Activated CD4-positive, alpha-beta T cell treated with anti-CD3 and anti-CD28 coated beads, Interleukin-2, amount 50 U/mL, for 48 hours (primary cell): ENCODE data around the gene ISM2.
"Not testable (repeated sequence)": the region's sequence is repeated elsewhere in the genome, so short reads cannot be mapped to it uniquely, and the experiment has no call there.

Experiments
- DNase-seq, 2 experiments: peaks; one replicate each; pipeline ENCODE4 v3.0.0-alpha.2; 2020

Gene ISM2

DNA sequence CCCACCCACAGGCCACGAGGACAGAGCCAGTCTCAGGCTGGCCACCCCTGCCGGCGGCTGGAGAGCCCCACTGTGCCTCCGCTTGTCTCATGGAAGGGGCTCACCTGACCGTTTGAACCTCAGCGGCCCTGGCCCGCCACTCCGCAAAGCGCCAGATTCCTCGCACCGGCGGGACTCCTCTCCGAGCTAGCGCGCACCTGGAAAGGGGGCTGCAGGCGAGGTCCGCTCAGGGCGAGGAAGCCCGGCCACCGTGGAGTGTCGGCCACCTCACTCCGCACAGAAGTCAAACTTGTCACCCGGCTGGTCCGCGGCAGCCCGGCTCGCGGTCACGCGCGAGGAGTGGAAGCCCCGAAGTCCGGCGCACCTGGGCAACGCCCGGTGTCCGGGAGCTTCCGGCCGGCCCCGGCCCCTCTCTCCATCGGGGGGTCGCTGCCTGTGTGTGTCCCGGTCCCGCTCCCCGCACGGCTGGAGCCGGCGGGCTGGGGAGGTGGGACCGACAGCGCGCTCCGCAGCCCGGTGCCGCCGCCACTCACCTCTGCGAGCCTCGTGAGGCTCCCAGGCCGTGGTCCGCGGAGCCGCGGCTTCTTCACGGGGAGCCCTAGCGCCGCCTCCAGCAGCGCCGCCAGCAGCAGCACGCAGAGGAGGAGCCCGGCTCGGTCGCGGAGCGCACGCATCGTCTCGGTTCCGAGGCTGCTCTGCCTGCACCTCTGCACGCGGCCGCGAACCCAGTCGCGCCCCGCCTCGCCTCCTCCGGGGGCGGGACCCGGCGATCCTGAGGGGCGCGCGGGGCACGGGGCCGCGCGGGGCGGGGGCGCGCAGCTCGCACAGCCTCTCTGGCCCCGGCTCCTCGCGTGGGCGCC is at the start of gene ISM2:
Gene ISM2 (minus strand): TSS at position 697 of the 860 bp plus-strand sequence. CDS start 23 bp downstream, at position 674.
- DNase-seq = peak; percentile 46 to 59

DNA sequence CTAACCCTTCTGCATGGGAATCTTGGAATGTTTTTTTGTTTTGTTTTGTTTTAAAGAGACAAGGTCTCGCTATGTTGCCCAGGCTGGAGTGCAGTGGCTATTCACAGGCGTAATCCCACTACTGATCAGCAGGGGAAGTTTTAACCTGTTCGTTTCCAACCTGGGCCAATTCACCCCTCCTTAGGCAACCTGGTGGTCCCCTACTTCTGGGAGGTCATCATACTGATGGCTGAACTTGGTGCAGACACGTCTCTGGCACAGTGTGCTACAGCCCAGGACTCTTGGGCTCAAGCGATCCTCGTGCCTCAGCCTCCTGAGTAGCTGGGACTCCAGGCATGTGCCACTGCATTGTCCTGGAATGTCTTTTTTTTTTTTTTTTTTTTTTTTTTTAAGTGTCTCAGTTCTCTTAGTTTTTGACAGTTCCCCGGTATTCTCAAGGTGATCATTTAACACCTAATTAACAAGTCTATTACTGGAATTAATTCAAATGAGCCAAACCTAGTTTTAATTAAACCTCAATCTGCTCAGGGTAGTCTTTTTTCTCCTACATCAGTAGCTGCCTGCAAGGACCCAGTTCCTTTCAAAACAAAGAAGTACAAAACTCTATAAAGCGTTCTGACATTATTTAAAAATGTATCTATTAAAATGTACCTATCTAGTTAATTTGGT is 49.0 kb upstream of the ISM2 start:
- DNase-seq = no peak

DNA sequence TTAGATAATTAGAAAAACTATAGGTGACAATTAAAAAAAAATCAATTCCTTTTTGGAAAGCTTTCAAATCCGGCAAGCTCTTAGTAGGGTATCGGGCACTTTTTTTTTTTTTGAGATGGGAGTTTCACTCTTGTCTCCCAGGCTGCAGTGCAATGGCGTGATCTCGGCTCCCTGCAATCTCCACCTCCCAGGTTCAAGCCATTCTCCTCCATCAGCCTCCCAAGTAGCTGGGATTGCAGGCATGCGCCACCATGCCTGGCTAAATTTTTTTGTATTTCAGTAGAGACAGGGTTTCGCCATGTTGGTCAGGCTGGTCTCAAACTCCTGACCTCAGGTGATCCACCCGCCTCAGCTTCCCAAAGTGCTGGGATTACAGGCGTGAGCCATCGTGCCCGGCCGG is 46.6 kb upstream of the ISM2 start:
- DNase-seq = not testable (repeated sequence)

DNA sequence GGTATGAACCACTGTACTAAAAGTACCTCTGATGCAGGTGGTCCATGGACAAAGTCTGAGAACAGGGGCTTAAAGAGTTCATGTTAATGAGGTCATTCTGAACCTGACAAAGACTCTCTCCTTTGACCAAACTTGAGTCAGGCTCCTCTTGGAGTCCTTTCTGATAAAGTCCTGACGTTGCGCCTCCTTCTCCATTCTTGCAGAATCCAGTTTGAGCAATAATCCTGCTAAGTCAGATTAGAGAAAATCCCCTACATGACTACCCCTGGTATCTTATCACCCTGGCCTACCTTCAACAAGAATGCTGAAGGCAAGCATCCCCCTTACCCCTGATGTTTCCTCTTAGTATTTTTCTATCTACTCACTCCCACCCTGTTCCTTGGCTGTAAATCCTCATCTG is 46.0 kb upstream of the ISM2 start:
- no peak for DNase-seq

DNA sequence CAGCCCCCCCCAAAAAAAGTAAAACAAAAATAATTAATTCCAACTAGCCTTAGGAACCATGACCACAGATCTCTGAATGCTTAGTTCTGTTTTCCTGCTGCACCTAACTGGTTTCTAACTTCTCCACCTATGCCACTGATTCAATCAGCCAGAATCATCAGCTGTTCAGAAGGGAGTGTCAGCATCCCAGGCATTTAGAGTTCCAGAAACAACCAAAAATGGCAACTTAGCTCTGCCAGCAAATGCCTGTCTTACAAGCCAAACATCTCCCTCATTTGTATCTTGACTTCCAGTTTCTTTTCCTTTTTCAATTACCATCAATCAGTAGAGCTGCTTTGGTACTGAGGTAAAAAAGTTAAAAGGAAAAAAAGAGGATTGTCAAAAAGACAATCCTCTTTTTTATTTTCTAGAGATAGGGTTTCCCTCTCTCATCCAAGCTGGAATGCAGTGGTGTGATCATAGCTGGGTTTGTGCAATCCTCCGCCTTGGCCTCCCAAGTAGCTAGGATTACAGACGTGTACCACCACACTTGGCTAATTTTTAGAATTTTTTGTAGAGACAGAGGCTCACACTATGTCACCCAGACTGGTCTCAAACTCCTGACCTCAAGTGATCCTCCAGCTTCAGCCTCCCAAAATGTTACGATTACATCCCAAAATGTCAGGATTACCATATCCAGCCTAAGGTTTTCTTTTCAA is 45.2 kb upstream of the ISM2 start:
- DNase-seq = no peak

DNA sequence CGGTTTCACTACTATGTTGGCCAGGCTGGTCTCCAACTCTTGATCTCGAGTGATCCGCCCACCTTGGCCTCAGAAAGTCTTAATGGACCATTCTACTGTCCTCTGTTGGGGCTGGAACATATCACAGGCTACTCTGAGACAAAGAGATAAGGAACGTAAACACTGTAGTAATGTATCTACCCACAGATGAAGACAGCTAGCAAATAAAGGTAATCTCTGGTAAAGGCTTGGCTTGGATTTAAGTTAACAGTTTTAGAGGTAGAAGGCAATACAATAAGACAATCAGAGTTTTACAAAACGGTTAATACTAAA is 44.6 kb upstream of the ISM2 start:
- DNase-seq = no peak

DNA sequence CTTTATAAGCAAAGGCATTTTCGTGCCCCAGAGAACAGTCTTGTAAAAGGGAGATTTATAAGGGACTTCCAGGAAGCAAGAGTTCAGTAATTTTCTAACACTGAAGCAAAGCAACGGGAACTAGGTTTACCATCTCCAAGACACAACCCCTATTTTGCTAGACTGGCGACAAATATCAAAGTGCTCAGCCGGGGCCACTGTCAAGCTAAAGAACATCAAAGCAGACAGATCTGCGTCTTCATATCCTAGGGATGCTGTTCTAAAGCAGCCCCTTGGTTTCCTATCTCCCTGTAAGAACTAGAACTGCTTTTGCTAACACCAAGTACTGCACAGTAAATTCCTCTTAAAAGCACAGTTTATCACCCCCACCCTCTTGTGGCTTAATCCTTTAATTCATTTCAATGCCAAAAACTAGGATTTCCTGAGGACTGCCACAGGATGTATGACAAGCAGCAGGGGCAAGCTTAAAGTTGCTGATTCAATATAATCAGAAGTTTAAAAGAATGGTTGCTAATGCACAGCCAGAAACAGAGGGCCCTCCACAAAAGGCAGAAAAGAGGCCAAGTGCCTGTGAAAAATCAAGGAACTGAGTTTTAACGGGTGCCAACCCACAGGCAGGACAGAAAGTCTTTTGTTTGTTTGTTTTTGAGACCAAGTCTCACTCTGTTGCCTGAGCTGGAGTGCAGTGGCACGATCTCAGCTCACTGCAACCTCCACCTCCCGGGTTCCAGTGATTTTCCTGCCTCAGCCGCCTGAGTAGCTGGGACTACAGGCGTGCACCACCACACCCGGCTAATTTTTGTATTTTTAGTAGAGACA is 44.0 kb upstream of the ISM2 start:
- no peak for DNase-seq

DNA sequence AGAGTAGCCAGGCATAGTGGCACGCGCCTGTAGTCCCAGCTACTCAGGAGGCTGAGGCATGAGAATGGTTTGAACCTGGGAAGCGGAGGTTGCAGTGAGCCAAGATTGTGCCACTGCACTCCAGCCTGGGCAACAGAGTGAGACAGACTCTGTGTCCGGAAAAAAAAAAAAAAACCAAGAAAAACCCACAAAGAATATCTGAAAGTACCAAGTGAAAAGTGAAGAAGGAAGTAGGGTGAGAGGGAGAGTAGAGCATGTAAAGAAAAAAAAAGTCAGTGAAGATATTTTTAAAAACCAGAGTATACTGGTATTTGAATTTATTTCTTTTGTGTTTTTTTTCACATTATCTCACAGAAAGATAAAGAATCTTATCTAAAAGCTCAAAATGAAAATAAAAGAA is 43.3 kb upstream of the ISM2 start:
- DNase-seq = no peak

DNA sequence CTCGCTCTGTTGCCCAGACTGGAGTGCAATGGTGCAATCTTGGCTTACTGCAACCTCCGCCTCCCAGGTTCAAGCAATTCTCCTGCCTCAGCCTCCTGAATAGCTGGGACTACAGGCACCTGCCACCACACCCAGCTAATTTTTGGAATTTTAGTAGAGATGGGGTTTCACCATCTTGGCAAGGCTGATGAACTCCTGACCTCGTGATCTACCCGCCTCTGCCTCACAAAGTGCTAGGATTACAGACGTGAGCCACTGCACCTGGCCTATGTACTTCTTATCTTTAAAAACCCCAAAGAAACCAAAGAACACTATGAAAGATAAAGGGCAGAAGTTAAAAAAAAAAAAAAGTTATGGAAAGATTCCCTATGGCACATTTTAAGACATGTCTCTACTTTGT is 38.3 kb upstream of the ISM2 start:
- DNase-seq = not testable (repeated sequence)

DNA sequence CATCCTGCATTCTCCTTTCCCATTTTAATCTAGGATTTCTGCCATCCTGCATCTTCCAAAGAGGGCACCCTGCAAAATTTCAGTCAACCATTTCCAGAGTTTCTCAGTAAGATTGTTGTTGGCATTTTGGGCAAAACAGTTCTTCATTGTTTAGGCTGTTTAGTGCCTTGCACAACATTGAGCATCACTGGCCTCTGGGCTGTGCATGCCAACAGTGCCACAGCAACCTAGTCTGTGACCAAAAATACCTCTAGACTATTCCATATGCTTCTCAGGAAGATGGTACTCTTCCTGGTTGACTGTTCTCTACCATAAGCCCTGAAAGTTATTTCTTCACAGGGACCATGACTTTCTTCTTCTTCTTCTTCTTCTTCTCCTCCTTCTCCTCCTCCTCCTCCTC is 32.5 kb upstream of the ISM2 start:
- DNase-seq = no peak

DNA sequence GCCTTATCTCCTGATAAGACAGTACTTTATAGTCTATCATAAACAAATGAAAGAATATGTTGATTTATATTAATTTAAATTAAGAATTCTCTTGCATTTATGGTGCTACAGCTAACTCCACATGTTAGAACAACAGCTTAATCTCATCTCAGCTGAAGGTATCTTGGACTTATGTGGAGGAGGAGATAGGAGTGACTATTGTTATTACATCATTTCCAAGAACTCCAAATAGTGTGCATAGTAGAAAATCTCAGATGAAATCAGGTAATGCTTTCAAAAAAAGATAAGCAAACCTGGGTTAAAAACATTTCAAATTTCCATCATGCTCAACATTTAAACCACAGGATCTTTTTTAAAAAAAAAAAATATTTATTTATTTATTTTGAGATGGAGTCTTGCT is 31.3 kb upstream of the ISM2 start:
- no peak for DNase-seq

DNA sequence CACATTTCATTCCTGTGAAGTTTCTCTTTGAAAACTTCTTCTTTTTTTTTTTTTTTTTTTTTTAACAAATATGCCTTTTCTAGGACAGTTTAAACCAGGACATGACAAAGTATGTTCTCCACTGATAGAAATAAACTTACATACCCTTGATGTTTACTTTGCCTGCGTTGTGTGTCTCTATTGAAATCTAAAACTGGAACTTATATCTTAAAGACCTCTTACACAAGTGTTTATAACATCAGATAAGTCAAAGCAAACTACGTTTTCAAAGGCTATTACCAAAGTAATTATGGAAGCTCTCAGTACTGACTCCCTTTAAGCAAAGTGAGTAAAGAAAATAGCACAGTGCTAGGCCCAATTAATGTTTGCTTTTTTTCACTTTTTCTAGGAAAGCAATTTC is 30.6 kb upstream of the ISM2 start:
- DNase-seq = no peak

DNA sequence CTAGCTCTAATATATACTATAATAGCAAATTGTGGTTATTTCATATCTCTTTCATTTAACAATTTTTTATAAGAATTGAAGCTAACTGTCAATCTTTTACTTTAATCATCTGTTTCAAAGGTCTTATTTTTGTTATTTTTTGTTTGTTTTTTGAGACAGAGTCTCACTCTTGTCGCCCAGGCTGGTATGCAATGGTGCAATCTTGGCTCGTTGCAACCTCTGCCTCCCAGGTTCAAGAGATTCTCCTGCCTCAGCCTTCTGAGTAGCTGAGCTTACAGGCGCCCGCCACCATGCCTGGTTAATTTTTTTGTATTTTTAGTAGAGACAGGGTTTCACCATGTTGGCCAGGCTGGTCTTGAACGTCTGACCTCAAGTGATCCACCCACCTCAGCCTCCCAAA is 30.1 kb upstream of the ISM2 start:
- DNase-seq = not testable (repeated sequence)

DNA sequence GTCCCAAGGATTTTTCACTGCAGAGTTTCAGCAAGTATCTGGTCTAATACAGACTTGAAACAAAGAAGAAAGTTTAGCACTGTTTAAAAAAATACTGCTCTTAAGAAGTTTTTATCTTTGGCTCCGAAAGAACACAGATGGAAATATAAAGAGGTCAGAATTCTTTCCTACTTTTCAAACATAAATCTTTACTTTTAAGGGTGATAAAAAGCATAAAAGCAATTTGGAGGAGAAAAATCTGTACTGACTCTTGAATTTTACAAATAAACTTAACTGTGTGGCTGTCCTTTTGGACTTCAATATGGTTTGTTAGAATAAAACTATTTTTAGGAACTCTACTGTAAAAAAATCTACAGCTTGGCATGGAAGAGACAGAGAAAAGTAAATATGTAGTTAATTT is 27.6 kb upstream of the ISM2 start:
- no peak for DNase-seq

DNA sequence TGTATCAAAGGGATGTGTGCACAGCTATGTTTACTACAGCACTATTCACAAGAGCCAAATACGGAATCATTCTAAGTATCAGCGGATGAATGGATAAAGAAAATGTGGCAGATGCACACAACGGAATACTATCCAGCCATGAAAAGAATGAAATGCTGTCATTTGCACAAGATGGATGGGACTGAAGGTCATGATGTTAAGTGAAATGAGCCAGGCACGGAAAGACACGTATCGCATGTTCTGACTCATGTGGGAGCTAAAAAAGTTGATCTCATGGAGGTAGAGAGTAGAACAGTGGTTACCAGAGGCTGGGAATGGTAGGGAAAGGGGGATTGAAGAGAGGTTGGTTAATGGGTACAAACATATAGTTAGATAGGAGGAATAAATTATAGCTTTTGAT is 25.9 kb upstream of the ISM2 start:
- no peak for DNase-seq

DNA sequence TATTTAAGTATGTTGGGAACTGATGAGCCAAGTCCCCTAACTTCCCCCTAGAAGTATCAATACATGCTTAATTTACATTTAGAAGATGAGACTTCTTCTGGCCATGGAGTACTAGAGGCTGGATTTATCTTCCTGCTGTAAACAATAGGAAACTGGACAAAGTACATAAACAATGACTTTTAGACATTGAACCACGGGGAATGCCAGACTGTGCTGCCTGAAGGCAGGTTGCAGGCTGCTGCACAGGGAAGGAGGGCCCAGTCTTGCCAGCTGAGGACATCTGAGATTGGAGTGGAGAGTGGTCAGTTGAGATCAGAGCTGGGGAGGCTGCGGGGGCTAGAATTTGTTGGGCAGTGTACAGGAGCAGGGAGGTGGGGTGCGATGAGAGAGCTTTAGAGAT is 24.5 kb upstream of the ISM2 start:
- no peak for DNase-seq

DNA sequence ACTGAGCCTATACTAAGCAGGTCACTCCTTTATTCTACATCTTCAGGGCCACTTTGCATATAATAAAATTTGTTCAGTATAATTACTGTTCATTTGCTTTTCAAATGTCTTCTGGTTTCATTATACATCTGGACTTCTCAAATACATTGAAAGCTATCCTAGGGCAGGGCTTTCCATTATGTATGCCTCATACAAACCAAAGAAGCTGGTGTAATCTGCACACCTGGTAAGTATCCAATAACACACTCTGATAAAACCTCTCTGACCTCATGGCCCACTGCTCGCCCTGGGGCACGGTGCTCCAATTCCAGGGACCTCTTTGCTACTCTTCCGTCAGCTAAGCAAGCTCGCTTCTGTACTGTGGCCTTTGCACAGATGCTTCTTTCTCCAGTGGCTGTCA is 21.9 kb upstream of the ISM2 start:
- no peak for DNase-seq

DNA sequence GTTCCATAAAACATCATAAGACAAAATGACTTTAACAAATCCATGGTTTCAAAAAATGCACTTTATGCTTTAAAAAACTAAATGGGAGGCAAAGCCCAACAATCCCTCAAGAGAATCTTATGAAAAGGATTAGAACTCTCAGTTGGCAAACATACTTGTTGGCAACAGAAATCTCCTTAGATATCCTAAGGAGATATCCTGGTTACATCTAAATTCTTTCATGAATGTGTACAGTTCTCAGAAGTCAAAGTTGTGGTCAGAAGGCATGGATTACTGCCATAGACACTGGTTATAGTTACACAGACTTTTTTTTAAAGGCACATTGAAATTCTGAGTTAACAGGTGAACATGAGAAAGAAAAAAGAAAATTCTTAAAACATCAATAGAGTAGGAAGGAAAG is 17.5 kb upstream of the ISM2 start:
- DNase-seq = no peak

DNA sequence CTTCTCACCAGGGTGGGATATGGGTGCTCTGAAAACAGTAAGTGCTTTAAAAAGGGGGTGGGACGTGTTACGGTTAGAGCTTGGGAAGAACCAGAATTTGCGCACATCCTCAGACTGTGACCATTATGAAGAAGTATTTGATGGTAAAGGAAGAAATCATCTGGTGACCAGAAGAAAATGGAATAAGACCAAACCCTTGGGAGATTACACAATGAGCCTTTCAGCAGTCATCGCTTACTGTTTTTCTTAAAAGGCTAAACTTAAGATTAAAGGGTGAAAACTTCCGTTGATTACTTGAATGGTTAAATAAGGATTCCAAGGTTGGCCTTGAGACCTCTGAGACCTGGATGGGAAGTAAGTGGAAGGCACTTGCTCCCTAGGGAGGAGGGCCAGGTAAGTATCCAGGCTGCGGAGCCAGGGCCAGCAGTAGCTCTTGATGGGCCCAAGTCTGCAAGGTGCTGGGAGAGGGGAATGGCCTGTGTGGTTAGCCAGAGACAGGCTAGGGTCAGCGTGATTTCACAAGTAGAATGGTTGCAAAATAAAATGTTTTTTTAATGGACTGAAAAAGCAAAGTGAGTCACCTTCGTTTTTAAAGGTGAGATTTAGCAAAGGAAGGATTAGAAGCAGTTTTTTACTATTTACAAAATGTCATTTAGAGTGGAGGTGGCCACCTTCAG is 13.0 kb upstream of the ISM2 start:
- DNase-seq = no peak

DNA sequence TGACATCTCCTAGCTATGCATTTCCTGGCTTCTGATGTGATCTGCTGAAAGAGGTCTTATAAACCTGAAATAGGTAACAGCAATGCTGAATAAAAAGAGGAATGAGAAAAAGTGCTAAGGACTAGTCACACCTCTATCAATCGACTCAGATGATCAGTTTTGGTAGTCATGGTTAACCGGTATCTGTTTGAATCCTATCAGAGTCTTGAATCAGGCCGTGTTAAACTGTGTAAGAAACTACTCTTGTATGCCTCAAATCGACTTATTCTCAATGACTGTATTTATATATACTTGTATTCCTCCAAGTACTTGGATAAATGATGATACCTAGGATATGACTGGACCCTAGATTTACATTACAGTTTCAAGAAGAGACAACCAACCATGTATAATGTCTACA is 10.8 kb upstream of the ISM2 start:
- DNase-seq = no peak

DNA sequence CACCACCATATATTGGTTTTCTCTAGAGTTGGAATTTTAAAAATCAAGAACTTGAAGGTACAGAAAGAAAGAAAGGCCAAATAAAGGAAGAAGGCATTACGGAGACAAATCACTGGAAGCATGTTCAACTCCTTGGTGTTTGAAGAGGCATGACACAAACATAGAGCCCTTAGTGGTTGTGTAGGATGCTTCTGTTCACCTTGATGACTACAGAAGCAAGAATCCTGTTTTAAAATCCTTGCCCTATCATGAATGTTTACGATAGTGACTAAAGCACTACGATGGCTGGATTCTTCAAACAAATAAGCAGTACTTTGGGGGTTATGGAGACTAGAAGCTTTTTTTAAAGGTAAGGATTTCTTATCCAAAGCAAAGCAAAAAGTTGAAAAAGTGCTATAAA is 10.3 kb upstream of the ISM2 start:
- DNase-seq = no peak

DNA sequence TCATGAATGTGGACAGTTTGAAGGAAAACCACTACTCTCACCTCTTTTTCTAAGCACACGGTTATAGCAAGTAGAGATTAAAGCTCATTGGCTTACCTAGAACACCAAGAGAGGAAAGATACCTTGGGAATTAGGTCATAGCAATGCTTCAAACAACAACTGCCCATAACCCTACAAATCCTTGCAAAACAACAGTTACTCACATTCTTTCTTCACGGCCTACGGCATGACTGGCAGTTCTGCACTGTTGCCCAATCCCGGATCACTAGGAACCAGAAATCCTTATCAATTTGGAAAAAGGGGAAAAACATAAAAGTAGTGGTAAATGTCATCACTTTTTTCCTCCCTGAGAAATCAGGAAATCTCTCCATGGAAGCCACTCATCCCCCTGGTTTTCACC is 9.6 kb upstream of the ISM2 start:
- no peak for DNase-seq

DNA sequence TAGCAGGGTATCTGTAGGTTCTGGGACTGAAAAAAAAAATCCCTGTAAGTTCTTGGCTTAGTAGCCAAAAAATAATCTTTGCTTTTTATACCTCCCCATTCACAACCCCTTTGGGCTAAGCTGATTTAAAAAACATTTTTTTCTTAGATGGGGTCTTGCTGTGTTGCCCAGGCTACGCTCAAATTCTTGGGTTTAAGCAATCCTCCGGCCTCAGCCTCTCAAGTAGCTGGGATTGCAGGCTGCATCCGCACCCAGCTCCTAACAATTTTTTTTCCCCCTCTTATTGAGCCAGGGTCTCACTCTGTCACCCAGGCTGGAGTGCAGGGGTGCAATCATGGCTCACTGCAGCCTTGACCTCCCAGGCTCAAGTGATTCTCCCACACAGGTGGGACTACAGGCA is 9.1 kb upstream of the ISM2 start:
- DNase-seq = no peak
